ENCODE results near the gene ARSB. TPM values are rescaled to one million over a fixed set of nuclear protein-coding genes. Genes with fewer than 3 reads are reported as not detected.

ARSB gene
- total RNA-seq: 7.0 TPM

DNA sequence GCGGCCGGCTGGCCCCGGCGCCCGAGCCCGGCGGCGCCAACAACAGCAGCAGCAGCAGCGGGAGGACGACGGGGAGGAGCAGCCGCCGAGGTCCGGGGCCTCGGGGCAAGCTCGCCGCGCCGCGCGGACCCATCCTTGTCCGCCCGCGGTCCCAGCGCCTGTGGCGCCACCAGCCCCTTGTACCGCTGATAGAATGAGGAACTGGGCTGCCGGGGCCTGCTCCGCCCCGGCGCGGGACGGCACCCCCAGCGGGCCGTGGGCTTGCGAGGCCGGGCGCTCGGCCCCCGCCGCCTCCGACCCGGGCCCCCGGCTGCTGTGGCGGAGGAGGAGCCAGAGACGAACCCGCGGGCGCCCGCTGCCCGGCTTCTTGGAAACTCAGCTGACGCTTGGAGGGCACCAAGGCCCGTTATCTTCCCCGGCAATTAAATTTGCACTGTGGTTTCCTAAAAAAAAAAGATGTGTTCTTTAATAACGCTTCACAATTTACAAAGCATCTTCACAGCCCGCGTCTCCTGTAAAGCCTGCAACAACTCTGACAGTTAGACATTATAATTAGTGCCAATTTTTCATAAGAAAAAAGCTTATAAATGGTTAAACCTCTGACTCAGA, at the start of gene ARSB:
TSS of gene ARSB (minus strand) at position 195 of the 609 bp plus-strand sequence. CDS start at position 133, 62 bp downstream.
- peak; percentile 75 for DNase-seq (ENCODE audit: low spot score)
- peak; percentile 69 for ATAC-seq
- intact Hi-C loops (cut with DNase I): no loop called here

DNA sequence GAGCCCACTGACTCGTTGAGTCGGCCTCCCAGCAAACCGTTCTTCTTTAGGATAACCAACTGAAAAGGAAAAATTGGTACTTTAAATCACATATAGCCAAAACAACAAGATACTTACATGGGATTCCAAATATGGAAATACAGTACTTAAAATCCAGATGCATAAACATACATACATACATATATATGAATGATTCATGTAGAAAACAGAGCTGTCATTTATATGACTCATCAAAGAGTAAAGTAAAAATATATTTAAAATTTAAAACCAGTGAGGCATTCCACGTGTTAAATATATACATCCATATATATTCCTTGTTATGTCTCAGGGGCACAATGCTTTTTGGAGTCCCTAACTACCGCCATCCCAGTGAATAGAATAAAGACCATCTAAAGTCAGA, 47.7 kb upstream of the ARSB start:
- ATAC-seq (no peak), DNase-seq (ENCODE audit: low spot score) (no peak)
- intact Hi-C loops (cut with DNase I): no loop called here

GRCh38 chr5:79032031-79032695, 47.1 kb upstream of the ARSB start:
- ATAC-seq: no peak
- no peak for DNase-seq (ENCODE audit: low spot score)
- intact Hi-C loops (cut with DNase I): no loop called here

- ATAC-seq: no peak
- intact Hi-C loops (cut with DNase I): no loop called here
- DNase-seq (ENCODE audit: low spot score): no peak
These were observed 46.4 kb upstream of the ARSB start for GRCh38 chr5:79031485-79031867.

DNA sequence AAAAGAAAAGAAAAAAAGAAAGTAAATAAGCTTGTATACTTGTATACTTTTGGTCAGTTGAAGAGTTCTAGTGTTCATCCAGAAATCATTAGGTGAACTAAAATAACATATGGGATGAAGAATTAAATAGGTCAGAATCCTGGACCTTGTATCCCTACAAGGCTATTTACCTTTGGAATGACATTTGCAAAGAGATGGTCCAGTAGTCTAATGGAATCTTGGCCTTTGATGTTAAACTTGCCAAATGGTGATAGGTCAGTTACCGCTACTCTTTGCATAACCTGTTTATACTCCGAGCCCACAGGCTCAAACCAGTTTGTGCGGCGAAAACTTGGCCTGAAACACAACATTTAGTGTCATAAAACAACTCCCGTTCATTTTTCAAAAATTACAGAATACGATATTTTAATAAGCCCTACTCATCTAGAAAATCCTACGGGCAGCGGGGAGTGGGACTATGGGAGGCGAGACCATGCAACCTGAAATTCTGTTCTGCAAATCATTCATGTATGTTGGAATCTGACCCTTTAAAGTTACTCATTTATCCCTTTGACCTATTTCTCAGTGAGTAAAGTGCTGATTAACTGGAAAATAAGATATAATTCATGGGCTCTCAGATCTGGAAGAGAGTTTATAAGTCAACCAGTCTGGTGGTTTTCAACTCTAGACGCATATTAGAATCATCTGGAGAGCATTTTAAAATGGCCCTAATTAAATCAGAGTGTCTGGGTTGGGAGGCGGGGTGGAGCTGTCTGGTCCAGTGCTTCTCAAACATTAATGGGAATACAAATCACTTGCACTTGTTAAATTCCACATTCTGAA, 45.8 kb upstream of the ARSB start:
- no peak for DNase-seq (ENCODE audit: low spot score)
- no peak for ATAC-seq
- intact Hi-C loops (cut with DNase I): no loop called here

DNA sequence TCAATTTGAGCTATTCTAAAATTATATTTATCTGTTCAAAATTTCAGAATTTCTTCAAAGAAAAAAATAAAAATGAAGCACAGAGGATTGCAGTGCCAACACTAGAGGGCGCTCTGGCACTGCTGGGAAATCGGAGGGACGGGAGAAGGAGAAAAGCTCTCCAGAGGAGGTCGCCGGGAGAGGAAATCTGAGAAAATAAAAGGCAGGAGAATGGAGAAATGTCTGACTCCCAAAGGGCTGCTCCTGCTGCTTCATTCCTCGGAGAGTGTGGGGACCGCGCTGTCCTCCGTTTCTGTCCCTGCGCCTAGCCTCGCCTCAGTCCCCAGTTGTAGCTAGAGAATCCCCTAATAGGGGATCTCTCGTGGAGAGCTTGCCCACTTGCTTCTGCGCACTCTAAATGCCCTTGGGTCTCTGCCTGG, 40.0 kb upstream of the ARSB start:
- ATAC-seq: peak; percentile 78
- peak; percentile 84 for DNase-seq (ENCODE audit: low spot score)
- intact Hi-C loops (cut with DNase I): loop anchor here (10.0 kb wide), 1 partner anchor 110 kb away; no protein-coding TSS in a partner anchor

DNA sequence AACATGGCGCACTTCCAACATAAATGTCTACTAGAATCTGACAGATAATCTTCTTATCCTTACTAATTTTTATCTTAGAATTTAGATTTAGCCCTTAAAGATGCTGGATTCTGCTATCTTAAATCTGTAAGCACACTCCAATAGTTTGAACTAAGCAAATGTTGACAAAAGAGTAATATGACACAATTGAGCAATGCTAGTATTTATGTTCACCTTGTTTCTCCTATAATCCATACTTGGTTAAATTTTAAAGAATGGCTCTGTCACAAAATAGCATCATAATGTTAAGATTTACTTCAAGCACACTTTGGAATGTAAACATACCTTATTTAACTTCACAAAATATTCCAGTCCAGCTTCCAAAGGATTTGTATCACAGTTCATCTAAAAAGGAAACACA, 38.8 kb upstream of the ARSB start:
- ATAC-seq: no peak
- DNase-seq (ENCODE audit: low spot score): no peak
- intact Hi-C loops (cut with DNase I): loop anchor here (10.0 kb wide), 1 partner anchor 111 kb away; no protein-coding TSS in a partner anchor

DNA sequence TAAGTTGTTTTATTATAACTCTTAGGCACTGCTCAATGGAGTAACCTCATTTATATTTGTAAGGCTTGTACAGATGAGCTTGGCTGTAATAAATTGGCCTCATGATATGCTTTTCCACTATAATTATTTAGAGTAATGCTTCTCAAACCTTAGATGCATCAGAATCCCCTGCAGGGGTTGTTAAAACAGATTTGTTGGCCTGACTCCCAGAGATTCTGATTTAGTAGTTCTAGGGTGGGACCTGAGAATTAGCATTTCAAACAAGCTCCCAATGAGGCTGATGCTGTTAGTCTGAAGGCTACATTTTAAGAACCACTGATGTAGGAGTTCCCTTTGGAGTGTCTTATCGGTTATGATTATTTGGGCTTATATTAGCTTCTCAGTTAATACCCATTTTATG, 38.2 kb upstream of the ARSB start:
- intact Hi-C loops (cut with DNase I): loop anchor here (10.0 kb wide), 1 partner anchor 111 kb away; no protein-coding TSS in a partner anchor
- DNase-seq (ENCODE audit: low spot score) (no peak), ATAC-seq (no peak)

GRCh38 chr5:79022771-79023170, 37.7 kb upstream of the ARSB start:
- DNase-seq (ENCODE audit: low spot score): no peak
- ATAC-seq: no peak
- intact Hi-C loops (cut with DNase I): loop anchor here (10.0 kb wide), 1 partner anchor 112 kb away; no protein-coding TSS in a partner anchor

DNA sequence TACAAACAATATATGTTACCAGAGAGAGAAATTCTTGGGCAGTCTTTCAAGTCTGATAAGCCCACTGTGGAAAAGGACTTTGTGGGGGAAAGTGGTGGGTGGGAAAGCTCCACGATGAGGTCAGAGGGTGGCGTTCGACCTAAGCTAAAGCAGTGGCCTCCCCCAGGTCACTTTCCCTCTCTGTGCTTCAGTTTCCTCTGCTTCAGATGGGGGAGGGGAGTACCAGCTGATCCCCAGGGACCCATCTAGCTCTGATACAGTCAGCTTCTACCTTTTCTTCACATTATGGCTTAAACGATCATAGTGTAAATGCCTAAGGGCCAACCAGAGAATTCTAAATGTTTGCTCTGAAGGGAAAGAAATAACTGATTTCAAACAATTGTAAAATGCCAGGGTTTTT, 36.6 kb upstream of the ARSB start:
- ATAC-seq: no peak
- DNase-seq (ENCODE audit: low spot score): no peak
- intact Hi-C loops (cut with DNase I): loop anchor here (1.0 to 10.0 kb wide), 2 partner anchors 45 to 113 kb away; no protein-coding TSS in a partner anchor

- intact Hi-C loops (cut with DNase I): loop anchor here (1.0 to 10.0 kb wide), 2 partner anchors 45 to 114 kb away; no protein-coding TSS in a partner anchor
- ATAC-seq (peak; percentile 86), DNase-seq (ENCODE audit: low spot score) (peak; percentile 77)
These were observed 35.9 kb upstream of the ARSB start for GRCh38 chr5:79020861-79021561.

DNA sequence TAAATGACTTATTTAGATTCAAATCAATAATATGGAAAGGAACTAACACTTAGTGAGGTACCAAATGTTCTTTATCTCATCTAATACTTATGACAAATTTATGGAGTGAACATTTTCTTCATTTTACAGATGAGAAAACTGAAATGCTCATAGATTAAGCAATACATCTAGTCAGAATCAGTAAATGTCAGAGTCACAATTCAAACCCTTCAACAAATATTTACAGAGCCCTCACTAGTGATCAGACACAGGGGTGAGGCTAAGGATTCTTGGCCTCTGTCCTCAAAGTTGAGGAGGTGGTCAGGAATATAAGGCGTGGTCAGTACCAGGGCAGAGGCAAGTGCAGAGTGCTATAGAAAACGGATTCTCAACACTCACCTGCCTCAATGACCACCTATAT, 29.5 kb upstream of the ARSB start:
- DNase-seq (ENCODE audit: low spot score): no peak
- intact Hi-C loops (cut with DNase I): no loop called here
- ATAC-seq: no peak

- ATAC-seq (no peak), DNase-seq (ENCODE audit: low spot score) (no peak)
- intact Hi-C loops (cut with DNase I): no loop called here
These were observed 26.8 kb upstream of the ARSB start for GRCh38 chr5:79011869-79012268.

DNA sequence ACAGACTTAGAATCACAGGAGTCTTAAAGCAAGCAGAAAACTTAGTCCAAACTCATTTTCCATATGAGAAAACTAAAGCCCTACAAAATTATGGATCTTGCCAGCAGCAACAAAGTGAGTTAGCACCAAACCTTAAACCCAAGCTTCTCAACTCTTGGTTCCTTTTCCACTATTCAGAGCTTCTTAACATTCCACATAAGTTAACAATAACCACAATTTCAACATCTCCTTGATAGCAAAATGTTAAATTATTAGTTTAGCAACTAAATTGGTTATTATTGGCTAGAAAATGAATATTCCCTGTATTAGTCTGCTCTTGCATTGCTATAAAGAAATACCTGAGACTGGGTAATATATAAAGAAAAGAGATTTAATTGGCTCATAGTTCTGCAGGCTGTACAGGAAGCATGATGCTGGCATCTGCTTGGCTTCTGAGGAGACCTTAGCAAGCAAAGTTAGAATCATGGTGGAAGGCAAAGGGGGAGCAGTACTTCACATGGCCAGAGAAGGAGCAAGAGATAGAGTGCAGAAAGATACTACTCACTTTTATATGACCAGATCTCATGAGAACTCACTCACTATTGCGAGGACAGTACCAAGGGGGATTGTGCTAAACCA, 26.2 kb upstream of the ARSB start:
- ATAC-seq: no peak
- intact Hi-C loops (cut with DNase I): no loop called here
- no peak for DNase-seq (ENCODE audit: low spot score)

DNA sequence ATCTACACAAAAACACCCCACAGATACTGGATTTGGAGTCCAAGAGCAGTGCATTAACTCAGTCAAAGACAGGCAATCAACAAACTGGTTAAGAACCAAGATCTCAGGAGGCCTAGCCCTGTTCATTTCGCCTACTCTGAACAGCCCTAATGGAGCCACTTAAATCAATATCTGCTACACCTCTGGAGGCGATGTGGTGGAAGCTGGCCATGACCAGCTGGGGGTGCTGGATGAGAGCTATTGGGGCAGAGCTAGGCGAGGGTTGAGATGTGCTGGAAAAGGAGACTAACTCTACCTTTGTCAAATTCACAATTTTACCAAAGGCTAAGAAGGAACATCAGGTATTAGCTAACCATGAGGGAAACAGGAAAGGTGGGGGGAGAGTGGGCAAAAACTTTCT, 23.3 kb upstream of the ARSB start:
- ATAC-seq: no peak
- no peak for DNase-seq (ENCODE audit: low spot score)
- intact Hi-C loops (cut with DNase I): no loop called here

- no peak for ATAC-seq
- no peak for DNase-seq (ENCODE audit: low spot score)
- intact Hi-C loops (cut with DNase I): no loop called here
These were observed 22.8 kb upstream of the ARSB start for GRCh38 chr5:79007872-79008271.

DNA sequence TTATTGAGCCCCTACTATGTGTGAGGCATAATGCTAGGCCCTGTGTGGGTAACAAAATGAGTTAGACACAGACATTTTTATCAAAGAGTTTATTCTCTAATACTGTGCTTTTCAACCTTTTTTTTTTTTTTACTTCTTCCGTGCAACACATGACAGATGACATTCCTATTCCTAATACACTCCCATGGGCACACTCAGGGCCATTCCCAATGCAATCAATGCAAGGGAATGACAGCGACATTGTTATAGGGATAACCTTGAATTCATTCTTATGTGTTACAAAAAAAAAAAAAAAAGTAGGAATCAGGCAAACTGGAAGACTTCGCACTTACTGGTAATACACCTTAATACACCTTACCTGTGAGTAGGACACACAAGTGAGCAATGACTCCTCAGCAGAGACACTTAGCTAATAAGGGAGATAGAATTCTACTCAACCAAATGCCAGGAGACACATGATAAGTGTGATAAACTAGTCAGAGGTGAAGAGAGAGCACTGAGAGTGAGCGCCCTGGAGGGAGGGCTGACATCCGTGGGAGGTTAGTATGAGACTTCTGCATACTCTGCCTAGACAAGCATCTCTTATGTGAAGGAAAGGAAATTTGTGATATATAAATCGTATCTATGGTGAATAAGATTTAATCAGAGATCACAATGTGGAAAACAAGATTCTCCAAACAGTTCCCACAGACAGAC, 21.0 kb upstream of the ARSB start:
- no peak for ATAC-seq
- intact Hi-C loops (cut with DNase I): no loop called here
- DNase-seq (ENCODE audit: low spot score): no peak

DNA sequence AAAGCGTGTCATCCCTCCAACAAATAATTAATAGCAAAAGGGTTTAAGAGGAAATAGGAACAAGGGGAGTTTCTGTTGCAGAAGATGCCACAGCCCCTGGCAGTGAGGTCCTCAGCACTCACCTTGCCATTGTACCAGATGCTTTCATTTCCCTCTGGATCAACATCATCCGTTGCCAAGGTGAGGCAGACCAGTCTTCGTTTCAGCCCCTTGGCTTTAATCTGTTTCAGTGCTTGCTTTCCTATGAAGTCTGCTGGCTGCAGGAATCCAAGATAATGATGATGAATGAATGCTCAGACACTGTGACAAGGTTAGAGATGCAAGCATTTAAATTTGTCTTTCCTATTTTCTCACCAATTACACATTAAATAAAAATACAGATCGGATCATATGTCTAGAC, 20.0 kb upstream of the ARSB start:
- ATAC-seq: no peak

More for the DNA sequence above, 20.0 kb upstream of the ARSB start:
- intact Hi-C loops (cut with DNase I): no loop called here
- no peak for DNase-seq (ENCODE audit: low spot score)
